Esophagus muscularis mucosa (tissue), 3 donors: ENCODE results near the gene SLC25A26.

Experiments used
- CTCF ChIP-seq, 3 experiments: fragments of 200-600 bp in 2 of 3; fragments of 450-650 bp in 1 of 3; sonication (generic) in 2 of 3; IDR thresholded peaks; one replicate each; pipeline ENCODE4 v1.5.1; 2017 to 2019; ENCODE audit warnings: antibody characterized with exemption in 3 of 3, mild to moderate bottlenecking in 2 of 3, moderate library complexity in 1 of 3
- EP300 ChIP-seq: sonication (generic); formaldehyde crosslinking; IDR thresholded peaks from one replicate; pipeline ENCODE4 v1.6.1; 2017; ENCODE audit warnings: antibody characterized with exemption

GRCh38 chr3:66415867-66416428 is 195.1 kb downstream of the SLC25A26 start:
- TF ChIP-seq CTCF (IDR thresholded peaks at IDR 0.05) (no peak), EP300 (no peak)
